NCI-H2227 (cell line): Measurements from ENCODE around the gene CNGB1.

Experiments
- DNase-seq: peaks from one replicate; lab custom pipeline; 2025; ENCODE audit not compliant: unreplicated experiment; lab: John Stamatoyannopoulos, UW

Gene CNGB1

GRCh38 chr16:57834936-57835335 is 136.0 kb downstream of the CNGB1 start:
- DNase-seq = no peak
